Measurements from ENCODE around the gene UQCRC1.

UQCRC1 gene

GRCh38 chr3:48588230-48588629 lies 21.2 kb downstream of the UQCRC1 start:
- no peak overlapping the region for H3K4me3 ChIP-seq
- DNase-seq (ENCODE audit: low spot score), result no peak
- H3K27ac ChIP-seq, result no peak overlapping the region
- TF ChIP-seq, protein P1, sequence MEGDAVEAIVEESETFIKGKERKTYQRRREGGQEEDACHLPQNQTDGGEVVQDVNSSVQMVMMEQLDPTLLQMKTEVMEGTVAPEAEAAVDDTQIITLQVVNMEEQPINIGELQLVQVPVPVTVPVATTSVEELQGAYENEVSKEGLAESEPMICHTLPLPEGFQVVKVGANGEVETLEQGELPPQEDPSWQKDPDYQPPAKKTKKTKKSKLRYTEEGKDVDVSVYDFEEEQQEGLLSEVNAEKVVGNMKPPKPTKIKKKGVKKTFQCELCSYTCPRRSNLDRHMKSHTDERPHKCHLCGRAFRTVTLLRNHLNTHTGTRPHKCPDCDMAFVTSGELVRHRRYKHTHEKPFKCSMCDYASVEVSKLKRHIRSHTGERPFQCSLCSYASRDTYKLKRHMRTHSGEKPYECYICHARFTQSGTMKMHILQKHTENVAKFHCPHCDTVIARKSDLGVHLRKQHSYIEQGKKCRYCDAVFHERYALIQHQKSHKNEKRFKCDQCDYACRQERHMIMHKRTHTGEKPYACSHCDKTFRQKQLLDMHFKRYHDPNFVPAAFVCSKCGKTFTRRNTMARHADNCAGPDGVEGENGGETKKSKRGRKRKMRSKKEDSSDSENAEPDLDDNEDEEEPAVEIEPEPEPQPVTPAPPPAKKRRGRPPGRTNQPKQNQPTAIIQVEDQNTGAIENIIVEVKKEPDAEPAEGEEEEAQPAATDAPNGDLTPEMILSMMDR (IDR thresholded peaks at IDR 0.05), result no peak

DNA sequence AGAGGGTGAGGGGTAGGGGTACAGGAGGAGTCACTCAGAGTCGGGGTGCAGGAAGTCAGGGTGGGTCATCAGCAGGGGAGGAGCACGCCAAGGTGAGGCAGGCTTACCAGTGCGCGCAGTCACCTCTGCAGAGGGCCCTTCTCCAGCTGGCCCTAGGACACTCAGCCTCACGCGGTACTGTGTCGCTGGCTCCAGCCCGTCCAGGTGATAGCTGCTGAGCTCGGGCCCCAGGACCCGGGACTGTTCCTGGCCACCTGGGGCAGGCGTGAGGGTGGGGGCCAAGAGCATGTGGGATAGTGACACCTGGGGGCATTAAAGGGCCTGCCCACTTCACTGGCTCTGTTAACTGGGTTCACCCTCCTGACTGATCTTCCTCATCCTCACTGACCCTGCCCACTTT lies 21.8 kb downstream of the UQCRC1 start:
- DNase-seq (ENCODE audit: low spot score), result no peak
- Histone ChIP-seq H3K27ac (no peak overlapping the region), H3K4me3 (no peak overlapping the region)
- TF ChIP-seq, protein P1 (IDR thresholded peaks at IDR 0.05), result no peak

DNA sequence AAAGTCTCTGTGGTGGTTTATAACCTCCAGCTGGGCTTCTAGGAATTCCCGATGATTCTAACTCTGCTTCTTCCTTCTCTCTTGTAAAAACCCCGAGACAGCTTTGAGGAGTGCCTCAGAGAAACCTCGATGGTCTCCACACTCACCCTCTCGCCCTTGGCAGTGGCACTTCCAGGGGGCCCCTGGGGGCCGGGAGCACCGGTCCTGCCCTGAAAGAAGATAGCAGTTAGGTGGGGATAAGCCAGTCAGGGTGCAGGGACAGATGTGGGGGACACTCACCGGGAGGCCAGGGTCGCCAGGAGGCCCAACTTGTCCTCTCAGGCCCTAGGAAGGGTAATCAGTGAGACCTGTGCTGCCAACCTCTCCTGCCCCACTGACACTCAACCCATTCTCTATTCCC lies 24.0 kb downstream of the UQCRC1 start:
- no peak overlapping the region for H3K4me3 ChIP-seq
- TF ChIP-seq, protein P1 (IDR thresholded peaks at IDR 0.05), result no peak
- no peak for DNase-seq (ENCODE audit: low spot score)

GRCh38 chr3:48584836-48585235 lies 24.6 kb downstream of the UQCRC1 start:
- Histone ChIP-seq H3K27ac (no peak overlapping the region), H3K4me3 (no peak overlapping the region)
- TF ChIP-seq, protein P1 (IDR thresholded peaks at IDR 0.05), result no peak
- DNase-seq (ENCODE audit: low spot score), result no peak

More for the DNA sequence above, 24.0 kb downstream of the UQCRC1 start:
- no peak overlapping the region for H3K27ac ChIP-seq

- TF ChIP-seq, protein P1 (IDR thresholded peaks at IDR 0.05), result no peak
- Histone ChIP-seq H3K4me3 (no peak overlapping the region), H3K27ac (no peak overlapping the region)
- no peak for DNase-seq (ENCODE audit: low spot score)
Measured at GRCh38 chr3:48581621-48582481, 27.6 kb downstream of the UQCRC1 start.

DNA sequence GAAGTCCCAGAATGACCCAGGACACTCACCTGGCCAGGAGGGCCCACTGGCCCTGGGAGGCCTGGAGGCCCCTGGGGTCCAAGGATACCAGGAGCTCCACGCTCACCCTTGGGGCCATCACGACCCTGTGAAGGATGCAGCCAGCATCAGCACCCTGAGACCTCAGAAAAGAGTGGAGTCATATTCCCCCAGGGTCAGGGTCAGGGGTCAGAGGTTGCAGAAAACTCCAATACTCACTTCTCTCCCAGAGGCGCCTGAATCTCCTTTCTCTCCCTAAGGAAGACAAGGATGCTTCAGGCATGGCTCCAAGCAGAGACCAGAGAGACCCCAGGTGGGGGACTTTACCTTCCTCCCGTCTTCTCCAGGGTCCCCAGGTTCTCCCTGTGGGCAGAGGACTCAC lies 32.8 kb downstream of the UQCRC1 start:
- TF ChIP-seq, protein P1 (IDR thresholded peaks at IDR 0.05), result no peak
- Histone ChIP-seq H3K4me3 (no peak overlapping the region), H3K27ac (no peak overlapping the region)
- no peak for DNase-seq (ENCODE audit: low spot score)

DNA sequence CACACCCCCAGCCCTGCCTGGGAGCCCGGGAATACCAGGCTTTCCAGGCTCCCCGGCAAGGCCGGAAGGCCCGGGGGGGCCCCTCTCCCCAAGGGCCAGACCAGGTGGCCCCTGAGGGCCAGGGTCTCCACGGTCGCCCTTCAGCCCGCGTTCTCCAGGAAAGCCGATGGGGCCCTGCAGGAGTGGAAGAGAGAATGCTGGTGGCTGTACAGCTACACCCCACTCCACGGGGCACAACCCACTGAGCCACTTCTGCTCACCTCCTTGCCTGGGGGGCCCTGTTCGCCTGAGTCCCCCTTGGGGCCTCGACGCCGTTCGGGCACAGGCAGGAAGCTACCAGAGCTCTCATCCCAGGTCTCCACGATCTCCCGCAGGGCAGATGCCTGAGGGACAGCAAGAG lies 34.1 kb downstream of the UQCRC1 start:
- no peak for DNase-seq (ENCODE audit: low spot score)

More for the DNA sequence above, 34.1 kb downstream of the UQCRC1 start:
- Histone ChIP-seq H3K27ac (no peak overlapping the region), H3K4me3 (no peak overlapping the region)
- TF ChIP-seq, protein P1 (IDR thresholded peaks at IDR 0.05), result no peak
